ENCODE measurements around the gene BPIFB3.

GRCh38 chr20:33075281-33075680 lies 21.6 kb downstream of the BPIFB3 start:
- no peak for TF ChIP-seq POLR2AphosphoS5 (IDR thresholded peaks at IDR 0.05)
- TF ChIP-seq CTCF (IDR thresholded peaks at IDR 0.05): no peak
- TF ChIP-seq EP300 (IDR thresholded peaks at IDR 0.05): no peak
- TF ChIP-seq POLR2A (IDR thresholded peaks at IDR 0.05): no peak

Data from suprapubic skin (tissue), 4 donors.